ENCODE measurements around the gene IL20.

- no peak for TF ChIP-seq CTCF (IDR thresholded peaks at IDR 0.05)
- no peak for TF ChIP-seq POLR2A (IDR thresholded peaks at IDR 0.05)
- TF ChIP-seq POLR2AphosphoS5 (IDR thresholded peaks at IDR 0.05), result no peak
- no peak for TF ChIP-seq EP300 (IDR thresholded peaks at IDR 0.05)
Measured at GRCh38 chr1:206916000-206916709, 50.7 kb downstream of the IL20 start.
